Measurements from ENCODE around the gene POU3F1.

The POU3F1 gene

GRCh38 chr1:38083541-38083940 is 36.9 kb upstream of the POU3F1 start:
- no peak overlapping the region for H3K27ac Mint-ChIP-seq
- no peak for DNase-seq (ENCODE audit: low spot score)
- H3K27me3 Mint-ChIP-seq (ENCODE audit: low read depth): peaks cover 6% of the 10 kb centered on the region
- H3K4me3 Mint-ChIP-seq: no peak overlapping the region
- no peaks in the 10 kb centered on the region for H3K4me1 Mint-ChIP-seq (ENCODE audit: low read depth)
- H3K36me3 Mint-ChIP-seq (ENCODE audit: low read depth): no peaks in the 10 kb centered on the region
- H3K9me3 Mint-ChIP-seq: no peaks in the 10 kb centered on the region

- DNase-seq (ENCODE audit: low spot score): no peak
- Mint-ChIP-seq H3K4me1 (ENCODE audit: low read depth) (no peaks in the 10 kb centered on the region), H3K27ac (no peak overlapping the region), H3K9me3 (no peaks in the 10 kb centered on the region), H3K36me3 (ENCODE audit: low read depth) (no peaks in the 10 kb centered on the region), H3K27me3 (ENCODE audit: low read depth) (peaks cover 3% of the 10 kb centered on the region), H3K4me3 (no peak overlapping the region)
These were observed 36.2 kb upstream of the POU3F1 start for GRCh38 chr1:38082769-38083263.

GRCh38 chr1:38079019-38079418 is 32.4 kb upstream of the POU3F1 start:
- Mint-ChIP-seq H3K4me3 (no peak overlapping the region), H3K27ac (no peak overlapping the region), H3K9me3 (no peaks in the 10 kb centered on the region), H3K4me1 (ENCODE audit: low read depth) (no peaks in the 10 kb centered on the region), H3K36me3 (ENCODE audit: low read depth) (no peaks in the 10 kb centered on the region), H3K27me3 (ENCODE audit: low read depth) (peaks cover 6% of the 10 kb centered on the region)
- DNase-seq (ENCODE audit: low spot score): no peak

- H3K4me1 Mint-ChIP-seq (ENCODE audit: low read depth): no peaks in the 10 kb centered on the region
- no peaks in the 10 kb centered on the region for H3K9me3 Mint-ChIP-seq
- no peak for DNase-seq (ENCODE audit: low spot score)
- H3K4me3 Mint-ChIP-seq: no peak overlapping the region
- H3K27ac Mint-ChIP-seq: no peak overlapping the region
- H3K27me3 Mint-ChIP-seq (ENCODE audit: low read depth): peaks cover 6% of the 10 kb centered on the region
- H3K36me3 Mint-ChIP-seq (ENCODE audit: low read depth): no peaks in the 10 kb centered on the region
These were observed 31.0 kb upstream of the POU3F1 start for GRCh38 chr1:38077523-38078147.

GRCh38 chr1:38076455-38076854 is 29.9 kb upstream of the POU3F1 start:
- Mint-ChIP-seq H3K27me3 (ENCODE audit: low read depth) (peaks cover 5% of the 10 kb centered on the region), H3K4me3 (no peak overlapping the region)

GRCh38 chr1:38076038-38076437 is 29.4 kb upstream of the POU3F1 start:
- Mint-ChIP-seq H3K27ac (no peak overlapping the region), H3K27me3 (ENCODE audit: low read depth) (peaks cover 3% of the 10 kb centered on the region), H3K9me3 (no peaks in the 10 kb centered on the region), H3K4me3 (no peak overlapping the region), H3K4me1 (ENCODE audit: low read depth) (no peaks in the 10 kb centered on the region), H3K36me3 (ENCODE audit: low read depth) (no peaks in the 10 kb centered on the region)
- no peak for DNase-seq (ENCODE audit: low spot score)

More at GRCh38 chr1:38076455-38076854, 29.9 kb upstream of the POU3F1 start:
- no peak for DNase-seq (ENCODE audit: low spot score)
- Mint-ChIP-seq H3K27ac (no peak overlapping the region), H3K9me3 (no peaks in the 10 kb centered on the region), H3K4me1 (ENCODE audit: low read depth) (no peaks in the 10 kb centered on the region), H3K36me3 (ENCODE audit: low read depth) (no peaks in the 10 kb centered on the region)

GRCh38 chr1:38075191-38075590 is 28.6 kb upstream of the POU3F1 start:
- H3K27me3 Mint-ChIP-seq (ENCODE audit: low read depth): peaks cover 3% of the 10 kb centered on the region
- H3K4me3 Mint-ChIP-seq: no peak overlapping the region
- H3K36me3 Mint-ChIP-seq (ENCODE audit: low read depth): no peaks in the 10 kb centered on the region
- no peaks in the 10 kb centered on the region for H3K4me1 Mint-ChIP-seq (ENCODE audit: low read depth)
- no peak overlapping the region for H3K27ac Mint-ChIP-seq
- no peaks in the 10 kb centered on the region for H3K9me3 Mint-ChIP-seq
- no peak for DNase-seq (ENCODE audit: low spot score)

GRCh38 chr1:38074302-38074677 is 27.7 kb upstream of the POU3F1 start:
- Mint-ChIP-seq H3K27me3 (ENCODE audit: low read depth) (peaks cover 3% of the 10 kb centered on the region), H3K4me3 (no peak overlapping the region), H3K27ac (no peak overlapping the region), H3K36me3 (ENCODE audit: low read depth) (no peaks in the 10 kb centered on the region), H3K9me3 (no peaks in the 10 kb centered on the region), H3K4me1 (ENCODE audit: low read depth) (no peaks in the 10 kb centered on the region)
- DNase-seq (ENCODE audit: low spot score): no peak

GRCh38 chr1:38073534-38074301 is 27.1 kb upstream of the POU3F1 start:
- H3K27ac Mint-ChIP-seq: no peak overlapping the region
- H3K36me3 Mint-ChIP-seq (ENCODE audit: low read depth): no peaks in the 10 kb centered on the region
- no peak for DNase-seq (ENCODE audit: low spot score)
- H3K4me1 Mint-ChIP-seq (ENCODE audit: low read depth): no peaks in the 10 kb centered on the region
- no peaks in the 10 kb centered on the region for H3K9me3 Mint-ChIP-seq
- peaks cover 3% of the 10 kb centered on the region for H3K27me3 Mint-ChIP-seq (ENCODE audit: low read depth)
- H3K4me3 Mint-ChIP-seq: no peak overlapping the region

- H3K27me3 Mint-ChIP-seq (ENCODE audit: low read depth): peaks cover 8% of the 10 kb centered on the region
These were observed 26.3 kb upstream of the POU3F1 start for GRCh38 chr1:38072858-38073257.

GRCh38 chr1:38071312-38072256 is 25.0 kb upstream of the POU3F1 start:
- DNase-seq (ENCODE audit: low spot score): no peak
- Mint-ChIP-seq H3K27ac (no peak overlapping the region), H3K27me3 (ENCODE audit: low read depth) (peaks cover 13% of the 10 kb centered on the region)

More at GRCh38 chr1:38072858-38073257, 26.3 kb upstream of the POU3F1 start:
- Mint-ChIP-seq H3K9me3 (no peaks in the 10 kb centered on the region), H3K36me3 (ENCODE audit: low read depth) (no peaks in the 10 kb centered on the region), H3K4me3 (no peak overlapping the region), H3K27ac (no peak overlapping the region), H3K4me1 (ENCODE audit: low read depth) (no peaks in the 10 kb centered on the region)
- DNase-seq (ENCODE audit: low spot score): no peak

GRCh38 chr1:38068980-38069340 is 22.4 kb upstream of the POU3F1 start:
- no peaks in the 10 kb centered on the region for H3K9me3 Mint-ChIP-seq
- no peak overlapping the region for H3K27ac Mint-ChIP-seq
- peaks cover 10% of the 10 kb centered on the region for H3K27me3 Mint-ChIP-seq (ENCODE audit: low read depth)
- H3K36me3 Mint-ChIP-seq (ENCODE audit: low read depth): no peaks in the 10 kb centered on the region
- no peak for DNase-seq (ENCODE audit: low spot score)
- no peaks in the 10 kb centered on the region for H3K4me1 Mint-ChIP-seq (ENCODE audit: low read depth)
- no peak overlapping the region for H3K4me3 Mint-ChIP-seq

More at GRCh38 chr1:38071312-38072256, 25.0 kb upstream of the POU3F1 start:
- Mint-ChIP-seq H3K4me3 (no peak overlapping the region), H3K4me1 (ENCODE audit: low read depth) (no peaks in the 10 kb centered on the region), H3K9me3 (no peaks in the 10 kb centered on the region), H3K36me3 (ENCODE audit: low read depth) (no peaks in the 10 kb centered on the region)

GRCh38 chr1:38068220-38068979 is 21.8 kb upstream of the POU3F1 start:
- H3K9me3 Mint-ChIP-seq: no peaks in the 10 kb centered on the region
- DNase-seq (ENCODE audit: low spot score): no peak
- H3K27me3 Mint-ChIP-seq (ENCODE audit: low read depth): peaks cover 10% of the 10 kb centered on the region
- no peak overlapping the region for H3K27ac Mint-ChIP-seq
- H3K4me3 Mint-ChIP-seq: no peak overlapping the region
- H3K4me1 Mint-ChIP-seq (ENCODE audit: low read depth): no peaks in the 10 kb centered on the region
- H3K36me3 Mint-ChIP-seq (ENCODE audit: low read depth): no peaks in the 10 kb centered on the region
